ENCODE results near the gene DFFB. TPM values are rescaled to one million over a fixed set of nuclear protein-coding genes. Genes with fewer than 3 reads are reported as not detected.

The DFFB gene
- total RNA-seq, 1 experiment from 2014 or later = 17.1 TPM

- Histone ChIP-seq H3K4me1 (ENCODE audit: insufficient read depth, low read length) (no peaks in the 10 kb centered on the region), H3K4me3 (ENCODE audit: low read length) (no peak overlapping the region), H3K9me3 (ENCODE audit: low read length) (no peaks in the 10 kb centered on the region), H3K79me2 (ENCODE audit: low read length) (no peaks in the 10 kb centered on the region), H3K36me3 (ENCODE audit: low read depth, low read length) (no peaks in the 10 kb centered on the region), H3F3A (ENCODE audit: low read length, unreplicated experiment) (no peaks in the 10 kb centered on the region), H2AFZ (ENCODE audit: low read length) (no peak overlapping the region), H3K9me2 (replicated peaks; ENCODE audit: low read length) (no peaks in the 10 kb centered on the region), H3K27me3 (ENCODE audit: low read length) (peaks cover 69% of the 10 kb centered on the region), H3K4me2 (ENCODE audit: low read length) (no peak overlapping the region), H4K20me1 (ENCODE audit: low read length) (no peaks in the 10 kb centered on the region), H3K27ac (ENCODE audit: low read length) (no peak overlapping the region), H3K9ac (ENCODE audit: low read length) (no peak overlapping the region)
- intact Hi-C loops (cut with micrococcal nuclease) = no loop called here
- no peak for DNase-seq
- TF ChIP-seq EZH2 (IDR thresholded peaks at IDR 0.05; ENCODE audit: low read length, unreplicated experiment) (no peak), EZH2phosphoT487 (IDR thresholded peaks at IDR 0.05; ENCODE audit: borderline replicate concordance, low read length) (no peak)
- TF ChIP-seq, protein P1, sequence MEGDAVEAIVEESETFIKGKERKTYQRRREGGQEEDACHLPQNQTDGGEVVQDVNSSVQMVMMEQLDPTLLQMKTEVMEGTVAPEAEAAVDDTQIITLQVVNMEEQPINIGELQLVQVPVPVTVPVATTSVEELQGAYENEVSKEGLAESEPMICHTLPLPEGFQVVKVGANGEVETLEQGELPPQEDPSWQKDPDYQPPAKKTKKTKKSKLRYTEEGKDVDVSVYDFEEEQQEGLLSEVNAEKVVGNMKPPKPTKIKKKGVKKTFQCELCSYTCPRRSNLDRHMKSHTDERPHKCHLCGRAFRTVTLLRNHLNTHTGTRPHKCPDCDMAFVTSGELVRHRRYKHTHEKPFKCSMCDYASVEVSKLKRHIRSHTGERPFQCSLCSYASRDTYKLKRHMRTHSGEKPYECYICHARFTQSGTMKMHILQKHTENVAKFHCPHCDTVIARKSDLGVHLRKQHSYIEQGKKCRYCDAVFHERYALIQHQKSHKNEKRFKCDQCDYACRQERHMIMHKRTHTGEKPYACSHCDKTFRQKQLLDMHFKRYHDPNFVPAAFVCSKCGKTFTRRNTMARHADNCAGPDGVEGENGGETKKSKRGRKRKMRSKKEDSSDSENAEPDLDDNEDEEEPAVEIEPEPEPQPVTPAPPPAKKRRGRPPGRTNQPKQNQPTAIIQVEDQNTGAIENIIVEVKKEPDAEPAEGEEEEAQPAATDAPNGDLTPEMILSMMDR (conservative IDR thresholded peaks at IDR 0.05; ENCODE audit: low read depth, low read length) = no peak
- ChIA-PET CTCF (no interaction called here), POLR2A (ENCODE audit: unreplicated experiment) (no interaction called here)
- ATAC-seq = no peak
- BruUV-seq (replicated peaks) = TSS peak; percentile 18
These were observed 61.8 kb downstream of the DFFB start for GRCh38 chr1:3918966-3919611.

GRCh38 chr1:3919706-3920105, 62.4 kb downstream of the DFFB start:
- no peaks in the 10 kb centered on the region for H3F3A ChIP-seq (ENCODE audit: low read length, unreplicated experiment)
- no peaks in the 10 kb centered on the region for H3K36me3 ChIP-seq (ENCODE audit: low read depth, low read length)
- no peak overlapping the region for H2AFZ ChIP-seq (ENCODE audit: low read length)
- no peaks in the 10 kb centered on the region for H4K20me1 ChIP-seq (ENCODE audit: low read length)
- intact Hi-C loops (cut with micrococcal nuclease) = no loop called here
- TF ChIP-seq, protein P1 (conservative IDR thresholded peaks at IDR 0.05; ENCODE audit: low read depth, low read length) = no peak
- TF ChIP-seq EZH2phosphoT487 (IDR thresholded peaks at IDR 0.05; ENCODE audit: borderline replicate concordance, low read length) (no peak), EZH2 (IDR thresholded peaks at IDR 0.05; ENCODE audit: low read length, unreplicated experiment) (no peak)
- ChIA-PET POLR2A (ENCODE audit: unreplicated experiment) (no interaction called here), CTCF (no interaction called here)
- peaks cover 75% of the 10 kb centered on the region for H3K27me3 ChIP-seq (ENCODE audit: low read length)
- no peaks in the 10 kb centered on the region for H3K79me2 ChIP-seq (ENCODE audit: low read length)
- H3K27ac ChIP-seq (ENCODE audit: low read length) = no peak overlapping the region
- H3K4me2 ChIP-seq (ENCODE audit: low read length) = no peak overlapping the region
- no TSS peak for BruUV-seq (replicated peaks)
- no peaks in the 10 kb centered on the region for H3K4me1 ChIP-seq (ENCODE audit: insufficient read depth, low read length)
- no peak for DNase-seq
- no peaks in the 10 kb centered on the region for H3K9me3 ChIP-seq (ENCODE audit: low read length)
- H3K9me2 ChIP-seq (replicated peaks; ENCODE audit: low read length) = no peaks in the 10 kb centered on the region
- no peak overlapping the region for H3K9ac ChIP-seq (ENCODE audit: low read length)
- no peak overlapping the region for H3K4me3 ChIP-seq (ENCODE audit: low read length)
- no peak for ATAC-seq

DNA sequence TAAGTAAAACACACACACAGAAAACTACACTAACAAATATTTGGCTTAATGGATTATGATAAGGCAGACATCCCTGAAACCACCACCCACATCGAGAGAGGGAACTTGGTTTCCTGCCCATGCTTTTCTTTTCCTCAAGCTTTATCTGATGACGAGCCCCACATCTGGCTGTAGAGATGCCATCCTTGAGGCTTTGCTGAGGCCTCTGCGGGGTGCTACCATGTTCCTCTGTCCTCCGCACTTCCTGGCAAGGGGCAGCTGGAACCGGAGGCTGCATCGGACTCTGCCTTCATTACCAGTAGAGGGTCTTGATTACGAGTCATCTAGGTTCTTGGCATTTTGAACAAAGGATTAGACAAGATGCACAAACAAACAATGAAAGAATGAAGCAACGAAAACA, 64.5 kb downstream of the DFFB start:
- H3F3A ChIP-seq (ENCODE audit: low read length, unreplicated experiment) = no peaks in the 10 kb centered on the region
- H4K20me1 ChIP-seq (ENCODE audit: low read length) = no peaks in the 10 kb centered on the region
- H3K27me3 ChIP-seq (ENCODE audit: low read length) = peaks cover 77% of the 10 kb centered on the region
- no peaks in the 10 kb centered on the region for H3K9me2 ChIP-seq (replicated peaks; ENCODE audit: low read length)
- H3K27ac ChIP-seq (ENCODE audit: low read length) = no peak overlapping the region
- CTCF ChIA-PET = no interaction called here
- POLR2A ChIA-PET (ENCODE audit: unreplicated experiment) = no interaction called here
- no peak overlapping the region for H3K9ac ChIP-seq (ENCODE audit: low read length)
- H3K4me3 ChIP-seq (ENCODE audit: low read length) = no peak overlapping the region
- TF ChIP-seq, protein P1 (conservative IDR thresholded peaks at IDR 0.05; ENCODE audit: low read depth, low read length) = no peak
- TF ChIP-seq EZH2 (IDR thresholded peaks at IDR 0.05; ENCODE audit: low read length, unreplicated experiment) (no peak), EZH2phosphoT487 (IDR thresholded peaks at IDR 0.05; ENCODE audit: borderline replicate concordance, low read length) (no peak)
- ATAC-seq = no peak
- no TSS peak for BruUV-seq (replicated peaks)
- no peaks in the 10 kb centered on the region for H3K4me1 ChIP-seq (ENCODE audit: insufficient read depth, low read length)
- H3K9me3 ChIP-seq (ENCODE audit: low read length) = no peaks in the 10 kb centered on the region
- no peaks in the 10 kb centered on the region for H3K36me3 ChIP-seq (ENCODE audit: low read depth, low read length)
- H3K4me2 ChIP-seq (ENCODE audit: low read length) = no peak overlapping the region
- DNase-seq = no peak
- intact Hi-C loops (cut with micrococcal nuclease) = no loop called here
- no peaks in the 10 kb centered on the region for H3K79me2 ChIP-seq (ENCODE audit: low read length)
- H2AFZ ChIP-seq (ENCODE audit: low read length) = no peak overlapping the region
